ENCODE measurements around the gene LYSMD1.
A peak's percentile ranks its signal among the peaks of the same experiment; 100 is the strongest.

Gene LYSMD1

DNA sequence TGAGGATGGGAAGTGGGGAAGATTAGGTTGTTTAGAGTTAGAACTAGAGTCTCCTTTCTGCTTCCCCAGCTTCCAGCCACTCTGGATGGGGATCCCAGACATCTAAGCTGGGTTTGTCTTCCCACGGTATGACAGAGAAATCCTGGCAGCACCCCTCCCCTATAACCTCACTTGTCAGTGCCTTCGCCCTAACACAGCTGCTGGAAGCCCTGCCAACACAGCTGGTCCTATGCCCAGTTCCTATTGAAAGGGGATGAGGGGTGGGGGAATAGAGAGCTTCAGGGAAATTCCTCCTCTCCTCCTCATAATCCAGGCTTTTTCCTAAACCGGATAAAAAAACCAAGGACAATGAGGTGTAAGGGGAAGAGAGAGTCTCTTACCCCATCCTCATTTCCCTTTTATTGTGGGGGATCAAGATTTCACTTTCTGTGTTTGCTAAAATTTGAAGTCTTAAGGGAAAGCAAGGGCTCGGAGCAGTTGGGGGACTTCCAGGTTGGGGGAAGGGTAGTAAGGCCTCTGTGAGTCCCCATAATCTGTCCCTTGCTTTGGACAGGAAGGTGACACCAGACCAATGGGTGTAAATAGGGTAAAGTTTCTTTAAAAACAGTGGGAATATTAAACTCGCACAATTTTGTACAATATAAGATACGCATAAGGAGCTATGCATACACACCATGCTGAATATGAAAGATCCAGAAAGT is 9.5 kb upstream of the LYSMD1 start:
- no peak for DNase-seq

DNA sequence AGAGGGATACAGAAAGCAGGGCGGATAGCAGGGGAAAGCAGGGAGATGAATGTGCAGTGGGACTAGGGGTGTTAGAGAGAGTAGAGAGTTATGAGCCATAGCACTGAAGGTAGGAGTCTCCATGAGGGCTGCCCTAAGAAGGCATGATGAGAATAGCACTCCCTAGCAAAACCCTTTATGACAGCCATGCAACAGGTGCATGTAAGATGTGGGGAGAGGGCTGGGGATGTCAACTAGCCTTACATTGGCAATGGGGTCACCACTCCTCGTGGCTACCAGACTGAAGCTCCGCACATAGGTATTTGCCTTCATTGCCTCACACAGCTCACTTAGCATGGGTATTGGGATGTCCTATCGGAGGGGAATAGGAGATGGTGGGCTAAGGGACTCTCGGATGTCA is 5.5 kb upstream of the LYSMD1 start:
- DNase-seq, result no peak

DNA sequence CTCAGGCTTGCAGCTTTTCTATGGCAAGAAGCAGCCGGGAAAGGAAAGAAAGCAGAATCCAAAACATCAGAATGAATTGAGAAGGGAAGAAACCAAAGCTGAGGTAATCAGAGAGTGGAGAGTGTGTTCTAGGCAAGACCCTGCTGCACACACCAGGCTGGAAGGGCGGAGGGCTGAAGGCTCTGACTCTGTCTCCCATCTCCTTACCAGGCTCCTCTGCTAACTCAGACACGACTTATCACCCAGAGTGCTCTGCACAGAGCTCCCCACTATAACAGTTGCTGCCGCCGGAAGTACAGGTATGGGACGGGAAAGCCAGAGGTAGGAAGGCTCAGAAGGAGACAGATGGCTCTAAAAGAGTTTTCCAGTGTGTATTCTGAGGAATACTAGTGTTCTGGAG is 1.4 kb upstream of the LYSMD1 start:
- no peak for DNase-seq

DNA sequence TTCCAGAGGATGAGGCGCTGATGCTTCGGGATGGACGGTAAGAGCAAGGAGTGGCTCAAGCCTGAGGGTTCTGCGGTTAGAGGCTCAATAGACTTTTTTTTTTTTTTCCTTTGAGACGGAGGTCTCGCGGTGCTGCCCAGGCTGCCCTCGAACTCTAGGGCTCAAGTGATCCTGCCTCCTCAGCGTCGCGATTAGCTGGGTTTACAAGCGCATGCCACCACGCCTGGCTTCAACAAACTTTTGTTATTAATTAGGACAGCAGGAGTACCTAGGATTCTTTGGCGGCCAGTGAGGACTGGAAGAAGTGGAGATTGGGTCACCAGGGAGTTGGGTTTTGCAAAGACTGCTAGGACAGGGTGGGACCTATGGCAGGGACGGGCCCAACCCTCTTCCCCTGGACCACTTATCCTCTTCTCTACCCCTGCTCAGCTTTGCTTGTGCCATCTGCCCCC is 829 bp upstream of the LYSMD1 start:
- DNase-seq, result peak in 1 of 5 donors; percentile 28

DNA sequence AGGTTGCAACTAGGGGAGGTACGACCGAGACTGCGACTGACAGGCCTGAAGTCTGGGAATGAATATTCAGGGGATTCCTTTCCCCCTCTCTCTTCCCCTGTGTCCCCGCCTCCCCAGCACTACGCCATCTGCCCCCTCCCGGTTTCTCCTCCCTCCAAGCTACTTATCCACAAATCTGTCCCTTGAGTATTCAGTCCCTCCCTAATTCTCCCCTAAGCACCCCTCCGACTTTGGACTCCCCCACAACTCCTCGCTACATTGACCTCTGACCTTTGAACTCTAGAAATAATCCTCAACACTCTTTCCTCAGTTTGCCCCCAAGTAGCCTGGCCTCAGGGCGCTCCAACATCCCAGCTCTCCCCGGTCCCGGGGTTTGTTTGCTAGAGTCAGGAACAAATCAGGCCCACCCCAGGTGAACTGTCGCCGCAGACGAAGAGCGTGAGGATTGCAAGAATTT is 393 bp downstream of the LYSMD1 start:
- DNase-seq, result no peak

DNA sequence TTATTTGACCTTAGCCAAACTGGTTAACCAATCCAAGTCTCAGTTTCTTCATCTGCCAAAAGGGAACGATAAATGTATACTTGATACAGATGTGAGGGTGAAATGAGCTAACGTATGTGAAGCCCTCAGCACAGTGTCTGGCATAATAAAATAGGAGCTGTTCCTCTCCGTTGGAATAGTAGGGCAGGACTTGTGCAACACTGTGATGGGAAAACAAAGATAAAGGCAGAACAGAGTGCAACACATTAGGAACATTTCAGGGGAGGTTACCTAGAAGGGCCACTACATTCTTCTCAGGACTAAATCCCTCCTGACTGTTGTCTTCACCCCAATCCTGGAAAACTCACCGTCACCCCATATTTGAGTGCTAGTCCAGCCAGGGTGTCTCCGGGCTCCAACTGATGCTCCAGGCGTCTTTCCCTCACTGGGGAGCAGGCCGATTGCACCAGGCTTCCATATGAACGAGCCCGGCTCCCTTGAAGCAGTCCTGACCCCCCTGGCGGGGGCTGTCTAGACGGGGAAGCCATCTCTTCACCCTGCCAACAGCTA is 896 bp downstream of the LYSMD1 start:
- DNase-seq, result no peak

DNA sequence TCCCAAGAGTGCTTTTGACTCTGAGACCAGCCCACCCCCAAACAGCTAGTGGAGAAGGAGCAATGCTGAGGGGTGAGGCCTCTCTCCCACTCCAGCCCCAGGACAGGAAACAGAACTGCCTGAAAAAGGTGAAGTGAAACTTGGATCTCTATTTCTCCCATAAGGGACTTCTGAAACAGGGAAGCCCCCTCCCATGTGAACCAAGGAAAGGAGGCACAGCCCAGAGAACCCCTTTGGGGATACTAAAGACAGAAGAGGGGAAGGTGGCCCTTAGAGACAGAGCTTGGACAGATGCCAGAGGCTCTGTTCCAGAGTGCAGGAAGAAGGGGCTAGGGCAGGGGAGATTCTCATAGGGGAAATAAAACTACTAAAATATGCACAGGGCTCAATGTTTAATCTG is 6.3 kb downstream of the LYSMD1 start:
- no peak for DNase-seq

DNA sequence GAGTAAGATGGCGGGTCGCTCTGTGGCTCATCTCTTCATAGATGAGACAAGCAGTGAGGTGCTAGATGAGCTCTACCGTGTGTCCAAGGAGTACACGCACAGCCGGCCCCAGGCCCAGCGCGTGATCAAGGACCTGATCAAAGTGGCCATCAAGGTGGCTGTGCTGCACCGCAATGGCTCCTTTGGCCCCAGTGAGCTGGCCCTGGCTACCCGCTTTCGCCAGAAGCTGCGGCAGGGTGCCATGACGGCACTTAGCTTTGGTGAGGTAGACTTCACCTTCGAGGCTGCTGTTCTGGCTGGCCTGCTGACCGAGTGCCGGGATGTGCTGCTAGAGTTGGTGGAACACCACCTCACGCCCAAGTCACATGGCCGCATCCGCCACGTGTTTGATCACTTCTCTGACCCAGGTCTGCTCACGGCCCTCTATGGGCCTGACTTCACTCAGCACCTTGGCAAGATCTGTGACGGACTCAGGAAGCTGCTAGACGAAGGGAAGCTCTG is 6.9 kb downstream of the LYSMD1 start:
- DNase-seq, result no peak

DNA sequence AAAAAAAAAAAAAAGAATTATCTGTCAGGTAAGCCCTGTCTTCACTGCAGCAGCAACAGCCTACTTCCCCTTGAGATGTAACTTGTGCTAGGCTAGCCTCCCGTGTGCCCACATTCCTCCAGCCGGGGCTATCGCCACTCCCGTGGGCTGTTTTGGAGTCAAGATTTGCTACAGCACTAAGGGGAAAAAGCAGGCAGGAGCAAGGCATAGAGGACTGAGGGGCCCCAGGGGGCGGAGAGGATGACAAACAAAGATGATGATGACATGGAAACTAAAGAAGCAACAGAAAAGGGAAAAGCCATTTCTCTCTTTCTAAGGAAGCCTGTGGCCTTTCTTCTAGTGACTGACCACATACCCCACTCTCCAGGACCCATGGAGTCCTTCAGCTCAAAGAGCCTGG is 7.4 kb downstream of the LYSMD1 start:
- DNase-seq, result no peak

DNA sequence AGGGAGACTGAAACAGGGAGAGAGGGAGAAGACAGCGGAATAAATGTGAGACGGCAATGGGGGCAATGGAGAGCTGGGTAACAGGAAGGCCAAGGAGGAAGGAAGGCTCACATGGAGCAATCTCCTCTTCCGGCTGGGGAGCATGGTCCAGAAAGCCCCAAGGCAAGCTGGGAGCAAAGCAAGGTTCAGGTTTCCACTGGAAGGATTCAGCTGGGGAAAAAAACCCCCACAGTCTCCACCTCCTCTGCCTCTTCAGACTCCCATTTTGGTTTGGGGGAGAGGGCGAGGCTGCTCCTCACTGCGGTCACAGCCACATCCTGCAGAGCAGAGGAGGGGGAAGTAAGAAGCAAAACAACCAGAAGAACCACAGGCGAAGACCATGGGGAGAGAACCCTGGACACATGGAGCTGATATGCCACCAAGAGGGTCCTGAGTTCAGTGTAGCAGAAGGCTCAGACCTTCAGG is 8.6 kb downstream of the LYSMD1 start:
- DNase-seq, result peak in 4 of 5 donors; percentile 40 to 80 (median 48)

DNA sequence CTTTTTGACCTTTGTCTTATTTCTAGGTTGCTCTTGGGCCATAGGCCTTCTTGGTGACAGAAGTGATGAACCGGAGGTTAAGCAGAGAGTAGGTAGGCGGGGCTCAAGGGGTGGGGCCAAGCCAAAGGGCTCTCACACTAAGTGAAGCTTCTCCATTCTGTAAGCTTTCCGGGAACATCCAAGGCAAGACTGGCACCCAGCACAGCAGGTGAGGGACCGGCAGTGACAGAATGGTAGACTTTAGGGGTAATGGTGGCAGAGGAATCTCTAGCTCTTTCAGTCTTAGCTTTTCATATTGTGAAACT is 9.2 kb downstream of the LYSMD1 start, which contains the start of gene TNFAIP8L2:
Gene TNFAIP8L2 (plus strand): TSS at position 135 of the 305 bp plus-strand sequence. CDS start 2,049 bp downstream, outside the sequence.
- DNase-seq, result peak; percentile 54 to 84 (median 63)

DNA sequence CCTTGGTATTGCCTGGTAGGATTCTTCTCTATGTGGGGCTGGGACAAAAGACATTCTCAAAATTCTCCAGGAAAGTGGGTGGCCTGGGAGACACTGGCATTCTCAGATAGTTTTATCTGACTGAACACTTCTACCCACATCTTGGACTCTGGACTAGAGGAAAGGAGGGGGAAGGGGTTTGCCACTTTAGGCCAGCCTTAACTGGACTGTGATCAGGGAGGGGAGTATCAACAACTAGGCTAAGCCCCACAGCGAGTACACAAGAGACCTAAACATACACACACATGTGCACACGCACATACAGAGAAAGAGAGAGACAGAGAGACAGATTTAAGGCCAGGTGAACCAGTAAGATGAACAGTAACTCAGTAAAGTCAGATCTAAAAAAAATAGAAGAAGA is 18.0 kb downstream of the LYSMD1 start:
- DNase-seq, result no peak

DNA sequence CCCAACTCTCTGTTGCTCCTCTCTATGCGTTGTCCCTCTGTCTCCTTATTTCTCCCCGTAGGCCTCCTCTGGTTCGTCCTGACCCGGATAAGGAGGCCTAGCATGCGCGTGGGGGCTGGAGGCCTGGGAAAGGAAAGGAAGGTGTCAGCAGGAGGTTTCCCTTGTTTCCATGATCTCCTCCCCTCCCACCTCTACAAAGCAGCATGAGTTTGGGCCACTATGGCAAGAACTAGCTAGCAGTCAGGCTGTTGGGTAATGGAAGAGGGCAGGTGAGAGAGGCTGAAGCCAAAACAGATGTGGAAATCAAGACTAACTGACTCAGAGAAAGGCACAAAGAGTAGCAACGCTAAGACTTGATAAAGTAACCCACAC is 18.6 kb downstream of the LYSMD1 start:
- no peak for DNase-seq

DNA sequence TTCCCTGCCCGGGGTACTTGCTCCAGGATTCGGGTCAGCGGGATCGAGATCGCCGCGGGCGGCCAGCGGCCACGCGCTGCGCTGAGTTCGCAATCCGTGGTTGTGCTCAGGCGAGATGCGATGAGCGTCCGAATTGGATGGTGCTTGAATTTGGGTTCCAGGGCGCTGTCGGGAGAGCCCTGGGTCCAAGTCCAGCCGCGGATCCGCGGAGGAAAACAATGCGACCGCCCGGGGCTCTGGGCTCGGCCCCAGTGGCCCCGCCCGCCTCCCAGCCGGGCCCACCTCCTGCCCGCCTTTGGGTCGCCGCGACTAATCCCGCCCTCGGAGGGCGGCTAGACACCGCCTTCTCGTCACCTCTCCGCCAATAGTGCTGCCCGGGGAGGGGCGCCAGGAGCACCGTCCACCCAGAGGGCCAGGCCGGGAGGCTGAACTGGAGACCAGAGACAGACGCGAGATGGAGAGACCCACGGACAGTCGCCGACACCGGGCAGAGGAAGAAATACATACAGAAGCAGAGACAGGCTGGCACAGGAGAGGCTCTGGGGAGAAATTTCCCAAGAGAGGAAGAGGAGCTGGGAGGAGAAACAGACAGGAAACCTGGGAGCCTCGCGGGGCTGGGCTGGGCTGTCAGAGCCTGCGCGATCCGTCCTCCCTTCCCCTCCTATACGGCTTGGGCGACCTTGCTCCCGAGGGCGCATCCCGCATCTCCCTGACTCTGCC is 19.1 kb downstream of the LYSMD1 start, which contains the start of gene SEMA6C:
Gene SEMA6C (minus strand): TSS at position 220 of the 720 bp plus-strand sequence. CDS start 4,010 bp downstream, outside the sequence.
- DNase-seq, result peak; percentile 71 to 87 (median 81)

DNA sequence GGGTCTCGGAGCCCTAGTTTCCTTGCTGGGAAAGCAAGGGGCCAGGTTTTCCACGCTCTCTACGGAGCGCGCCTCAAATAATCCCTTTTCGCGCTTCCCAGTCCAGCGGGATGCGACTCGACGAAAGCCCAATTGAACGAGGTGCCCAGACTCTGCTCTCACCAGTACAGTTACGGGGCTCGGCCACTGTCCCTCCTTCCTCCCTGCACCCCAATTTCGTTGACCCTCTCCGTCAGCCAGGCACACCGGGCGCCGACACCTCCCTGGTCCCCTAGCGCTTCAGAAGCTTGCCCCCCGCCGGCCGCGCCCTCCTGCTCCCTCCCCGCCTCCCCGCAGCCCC is 19.7 kb downstream of the LYSMD1 start:
- DNase-seq, result no peak

DNA sequence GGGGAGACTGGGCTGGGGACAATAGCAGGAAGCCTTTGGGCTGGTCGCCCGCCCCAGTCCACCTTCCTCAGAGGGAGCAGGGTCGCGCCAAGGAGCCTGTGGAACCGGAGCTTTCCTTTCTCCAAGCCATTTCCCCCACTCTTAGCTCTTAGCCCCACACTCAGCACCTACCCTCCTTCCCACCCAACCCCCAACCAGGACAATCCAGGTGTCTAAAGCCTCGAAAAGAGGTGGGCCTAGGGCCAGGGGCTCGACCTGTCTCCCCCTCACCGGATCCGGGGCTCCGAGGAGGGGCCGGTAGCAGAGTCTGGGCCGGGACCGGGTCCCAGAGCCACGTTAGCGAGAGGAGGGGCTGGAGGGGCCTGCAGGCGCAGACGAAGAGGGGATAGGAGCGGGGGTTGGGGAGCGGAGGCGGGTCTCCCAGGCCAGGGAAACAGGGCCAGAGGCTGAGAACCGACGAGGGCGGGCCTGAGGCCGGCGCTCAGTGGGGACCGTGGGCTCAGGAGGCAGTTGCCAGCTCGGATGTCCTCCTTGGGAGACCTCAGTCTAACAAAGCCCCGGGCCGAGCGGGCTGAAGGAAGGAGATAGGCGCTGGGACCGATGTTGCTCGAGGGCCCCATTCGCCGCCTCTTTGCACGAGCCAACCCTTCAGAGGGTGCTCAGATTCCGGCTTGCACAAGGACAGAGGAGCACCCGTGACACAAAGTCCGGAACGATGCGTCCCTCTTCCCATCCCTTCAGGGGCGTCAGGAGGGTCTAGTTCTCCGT is 20.2 kb downstream of the LYSMD1 start:
- no peak for DNase-seq

DNA sequence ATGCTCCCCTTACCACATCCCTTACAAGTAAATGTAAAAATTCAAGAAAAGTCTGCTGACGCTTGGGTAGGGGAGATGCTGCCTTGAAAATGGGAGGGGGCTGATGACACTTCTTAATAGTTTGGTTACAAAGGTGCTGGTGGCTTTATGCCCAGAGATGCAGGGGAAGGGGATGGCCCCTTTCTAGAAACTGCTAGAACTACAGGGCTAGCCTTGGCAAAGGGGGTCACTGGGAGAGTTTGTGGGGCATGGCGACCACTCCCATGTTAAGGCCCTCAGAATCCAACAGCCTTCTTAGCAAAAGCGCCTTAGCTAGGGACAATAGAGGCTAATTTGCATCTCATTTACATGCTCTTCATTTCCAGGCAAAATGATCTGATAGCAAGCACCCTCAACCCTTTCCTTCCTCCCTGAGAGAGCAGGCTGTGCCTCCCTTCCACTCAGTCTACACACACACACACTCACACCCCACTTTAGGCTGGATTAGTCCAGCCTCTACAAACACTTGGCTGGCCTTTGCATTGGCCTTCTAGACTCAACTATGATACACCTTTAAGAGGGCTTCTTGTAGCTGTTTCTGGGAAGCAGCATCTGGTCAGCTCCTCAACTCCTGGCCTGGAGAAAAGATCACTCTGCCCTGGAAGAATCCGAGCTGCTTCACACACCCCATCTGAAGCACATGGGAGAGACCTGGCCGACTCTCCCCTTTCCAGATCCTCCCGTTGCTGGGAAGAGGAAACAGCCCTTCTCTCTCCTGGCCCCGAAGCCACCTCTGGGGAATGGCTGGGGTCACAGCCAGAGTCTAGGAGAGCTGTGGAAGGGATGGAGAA is 21.0 kb downstream of the LYSMD1 start:
- no peak for DNase-seq

DNA sequence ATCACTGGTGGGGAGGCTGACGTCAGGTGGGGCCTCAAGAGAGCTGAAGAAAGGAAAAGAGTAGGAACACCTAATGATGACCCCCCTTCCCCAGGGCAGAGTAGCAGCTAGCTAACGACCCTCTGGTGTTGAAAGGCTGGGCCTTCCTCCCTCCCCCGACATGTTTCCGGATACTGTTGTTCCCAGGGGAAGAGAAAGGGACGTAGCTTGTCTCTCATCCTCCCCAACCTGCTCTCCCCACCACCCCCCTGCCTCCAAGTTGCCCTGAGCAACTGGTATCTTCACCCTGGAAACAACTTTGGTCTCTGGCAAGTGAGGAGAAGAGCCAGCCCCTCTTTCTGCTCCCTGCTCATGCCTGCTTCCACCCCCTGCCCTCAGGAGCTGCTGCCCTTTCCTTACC is 21.7 kb downstream of the LYSMD1 start:
- DNase-seq, result no peak

DNA sequence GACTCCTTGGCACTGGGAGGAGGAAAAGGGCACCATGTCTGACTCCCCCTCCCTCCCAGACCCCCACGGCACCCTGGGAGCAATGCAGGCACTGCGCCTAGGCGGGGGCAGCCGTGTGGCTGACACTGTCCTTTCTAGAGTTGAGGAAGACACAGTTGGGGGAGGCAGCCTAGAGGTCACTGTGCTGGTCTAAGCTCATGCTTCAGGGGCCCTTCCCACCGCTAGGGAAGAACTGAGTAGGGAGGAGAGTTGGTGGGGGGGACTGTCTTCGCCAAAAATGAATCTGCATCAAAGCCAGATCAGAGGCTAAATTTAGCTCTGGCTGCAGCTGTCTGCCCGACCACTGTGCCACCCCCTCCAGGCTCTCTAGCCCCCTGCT is 22.7 kb downstream of the LYSMD1 start:
- no peak for DNase-seq

DNA sequence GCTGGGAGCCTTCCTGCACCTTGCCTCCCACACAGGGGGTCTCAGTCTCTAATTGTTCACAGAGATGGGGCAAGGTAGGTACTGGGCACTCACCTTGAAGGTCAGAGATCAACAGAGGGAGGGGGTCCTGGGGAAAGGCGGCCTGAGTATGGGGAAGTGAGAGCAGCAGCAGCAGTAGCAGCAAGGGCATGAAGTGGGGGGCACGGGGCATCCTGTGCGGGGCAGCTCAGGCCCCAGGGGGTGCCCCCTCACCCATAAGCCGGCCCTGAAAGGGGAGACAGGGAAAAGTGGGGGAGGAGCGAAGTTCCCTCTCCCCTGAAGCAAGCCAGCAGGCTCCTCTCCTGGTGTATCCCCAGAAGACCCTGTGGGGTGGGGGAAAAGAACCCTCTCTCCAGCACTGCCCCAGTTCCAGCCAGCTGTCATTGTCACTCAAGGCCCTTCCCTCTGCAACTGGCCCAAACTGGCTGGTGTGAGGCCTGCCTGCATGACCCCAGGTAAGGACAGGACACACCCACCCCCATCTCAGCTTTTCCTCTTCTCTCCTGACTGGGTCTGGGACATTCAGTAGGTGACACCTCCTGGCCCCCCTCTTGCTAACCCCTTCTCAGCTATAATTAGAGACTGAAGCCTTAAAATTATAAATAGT is 23.2 kb downstream of the LYSMD1 start:
- no peak for DNase-seq

DNA sequence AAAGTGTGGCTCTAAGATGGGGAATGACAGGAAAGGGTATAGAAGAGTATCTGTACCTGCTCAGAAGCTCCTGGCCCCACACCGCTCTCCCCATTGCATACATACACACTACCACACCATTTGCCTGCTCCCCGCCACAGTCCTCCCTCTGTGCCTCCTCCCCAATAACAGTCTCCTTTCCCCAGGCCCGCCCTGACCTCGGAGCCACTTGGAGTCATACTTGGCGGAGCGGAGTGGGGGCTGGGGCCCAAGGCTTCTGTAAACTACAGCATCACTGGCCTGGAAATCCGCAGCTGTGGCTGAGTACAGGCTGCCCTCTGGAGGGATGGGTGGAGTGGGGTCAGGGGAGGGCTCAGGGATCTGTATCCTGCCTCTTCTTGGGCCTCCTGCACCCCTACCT is 27.9 kb downstream of the LYSMD1 start:
- no peak for DNase-seq
